ENCODE measurements around the gene ESRRB.

GRCh38 chr14:76546426-76547221 lies 170.7 kb downstream of the ESRRB start:
- no peak for TF ChIP-seq EZH2 (IDR thresholded peaks at IDR 0.05; ENCODE audit: borderline replicate concordance, low read length)
- TF ChIP-seq CTCF (IDR thresholded peaks at IDR 0.05; ENCODE audit: low read length): peak; percentile 61

All from OCI-LY1 (cell line).